ENCODE results near the gene FAM78A.
"Not testable (repeated sequence)": the region's sequence is repeated elsewhere in the genome, so short reads cannot be mapped to it uniquely, and the experiment has no call there.

The FAM78A gene

GRCh38 chr9:131218370-131218769 lies 57.9 kb downstream of the FAM78A start:
- no peak for FAIRE-seq

GRCh38 chr9:131217331-131218031 lies 58.8 kb downstream of the FAM78A start:
- DNase-seq (ENCODE audit: extremely low spot score, insufficient read length, low read depth) (no peak), FAIRE-seq (no peak)

More at GRCh38 chr9:131218370-131218769, 57.9 kb downstream of the FAM78A start:
- DNase-seq (ENCODE audit: extremely low spot score, insufficient read length, low read depth) = no peak

- FAIRE-seq (no peak), DNase-seq (ENCODE audit: extremely low spot score, insufficient read length, low read depth) (no peak)
These were observed 59.5 kb downstream of the FAM78A start for GRCh38 chr9:131216806-131217205.

- FAIRE-seq (no peak), DNase-seq (ENCODE audit: extremely low spot score, insufficient read length, low read depth) (no peak)
These were observed 61.4 kb downstream of the FAM78A start for GRCh38 chr9:131214876-131215275.

- FAIRE-seq (no peak), DNase-seq (ENCODE audit: extremely low spot score, insufficient read length, low read depth) (no peak)
These were observed 61.9 kb downstream of the FAM78A start for GRCh38 chr9:131214286-131214856.

- DNase-seq (ENCODE audit: extremely low spot score, insufficient read length, low read depth); FAIRE-seq: not testable (repeated sequence)
These were observed 64.4 kb downstream of the FAM78A start for GRCh38 chr9:131211920-131212319.
